ENCODE measurements around the gene GAB2. TPM values are rescaled to one million over a fixed set of nuclear protein-coding genes. Genes with fewer than 3 reads are reported as not detected.

The GAB2 gene
- total and polyA plus RNA-seq, 2 experiments from 2014 or later = 4.9 to 10.2 TPM

- Histone ChIP-seq H3K4me2 (no peak overlapping the region), H3K79me2 (no peaks in the 10 kb centered on the region), H3K27ac (no peak overlapping the region), H3K9me2 (replicated peaks; ENCODE audit: insufficient read depth) (no peaks in the 10 kb centered on the region), H3K36me3 (replicated peaks; ENCODE audit: insufficient read depth, low read depth) (no peaks in the 10 kb centered on the region), H3K4me1 (ENCODE audit: insufficient read depth) (no peaks in the 10 kb centered on the region), H4K20me1 (ENCODE audit: insufficient read depth, poor library complexity, severe bottlenecking) (no peaks in the 10 kb centered on the region), H3K27me3 (no peaks in the 10 kb centered on the region), H2AFZ (no peak overlapping the region), H3K4me3 (no peak overlapping the region), H3K9me3 (ENCODE audit: low read depth) (no peaks in the 10 kb centered on the region)
- TF ChIP-seq EZH2phosphoT487 (IDR thresholded peaks at IDR 0.05; ENCODE audit: low read depth, severe bottlenecking, unreplicated experiment) (no peak), EZH2 (IDR thresholded peaks at IDR 0.05; ENCODE audit: borderline replicate concordance) (no peak), CTCF (IDR thresholded peaks at IDR 0.05; ENCODE audit: poor library complexity) (no peak)
- 73% methylated on average over 5 of the region's 5 CpGs for WGBS (ENCODE audit: low lambda C conversion rate, missing lambda C conversion rate)
- no peak for DNase-seq (ENCODE audit: low spot score)
These were observed 20.8 kb upstream of the GAB2 start for GRCh38 chr11:78438298-78438975.

- no peaks in the 10 kb centered on the region for H3K36me3 ChIP-seq (replicated peaks; ENCODE audit: insufficient read depth, low read depth)
- peak overlapping the region; percentile 7 for H3K27ac ChIP-seq
- H3K27me3 ChIP-seq = no peaks in the 10 kb centered on the region
- no peaks in the 10 kb centered on the region for H4K20me1 ChIP-seq (ENCODE audit: insufficient read depth, poor library complexity, severe bottlenecking)
- no peaks in the 10 kb centered on the region for H3K79me2 ChIP-seq
- H3K4me1 ChIP-seq (ENCODE audit: insufficient read depth) = no peaks in the 10 kb centered on the region
- no peak overlapping the region for H2AFZ ChIP-seq
- TF ChIP-seq CTCF (IDR thresholded peaks at IDR 0.05; ENCODE audit: poor library complexity) = no peak
- no peak for TF ChIP-seq EZH2phosphoT487 (IDR thresholded peaks at IDR 0.05; ENCODE audit: low read depth, severe bottlenecking, unreplicated experiment)
- TF ChIP-seq EZH2 (IDR thresholded peaks at IDR 0.05; ENCODE audit: borderline replicate concordance) = no peak
- H3K4me3 ChIP-seq = no peak overlapping the region
- H3K9me2 ChIP-seq (replicated peaks; ENCODE audit: insufficient read depth) = no peaks in the 10 kb centered on the region
- 75% methylated on average over 1 of the region's 1 CpG for WGBS (ENCODE audit: low lambda C conversion rate, missing lambda C conversion rate)
- H3K4me2 ChIP-seq = no peak overlapping the region
- no peak for DNase-seq (ENCODE audit: low spot score)
- no peaks in the 10 kb centered on the region for H3K9me3 ChIP-seq (ENCODE audit: low read depth)
These were observed 15.3 kb upstream of the GAB2 start for GRCh38 chr11:78432956-78433355.

- no peaks in the 10 kb centered on the region for H3K27me3 ChIP-seq
- H3K36me3 ChIP-seq (replicated peaks; ENCODE audit: insufficient read depth, low read depth) = no peaks in the 10 kb centered on the region
- H3K79me2 ChIP-seq = no peaks in the 10 kb centered on the region
- H2AFZ ChIP-seq = no peak overlapping the region
- H3K4me1 ChIP-seq (ENCODE audit: insufficient read depth) = no peaks in the 10 kb centered on the region
- H3K27ac ChIP-seq = no peak overlapping the region
- no peak for DNase-seq (ENCODE audit: low spot score)
- peak; percentile 42 for TF ChIP-seq CTCF (IDR thresholded peaks at IDR 0.05; ENCODE audit: poor library complexity)
- no peak for TF ChIP-seq EZH2phosphoT487 (IDR thresholded peaks at IDR 0.05; ENCODE audit: low read depth, severe bottlenecking, unreplicated experiment)
- no peaks in the 10 kb centered on the region for H3K9me2 ChIP-seq (replicated peaks; ENCODE audit: insufficient read depth)
- no peak overlapping the region for H3K4me2 ChIP-seq
- H3K9me3 ChIP-seq (ENCODE audit: low read depth) = no peaks in the 10 kb centered on the region
- WGBS (ENCODE audit: low lambda C conversion rate, missing lambda C conversion rate) = 79% methylated on average over 4 of the region's 4 CpGs
- H4K20me1 ChIP-seq (ENCODE audit: insufficient read depth, poor library complexity, severe bottlenecking) = no peaks in the 10 kb centered on the region
- no peak overlapping the region for H3K4me3 ChIP-seq
These were observed 14.5 kb upstream of the GAB2 start for GRCh38 chr11:78432058-78432515.

Measured in hepatocyte (in vitro differentiated cells).